ENCODE data around the gene ANO2.

ANO2 gene

GRCh38 chr12:5948696-5949095 lies 3.6 kb upstream of the ANO2 start:
- no peaks in the 10 kb centered on the region for H3K36me3 Mint-ChIP-seq (ENCODE audit: low read depth)
- no peak overlapping the region for H3K4me3 Mint-ChIP-seq
- H3K27ac Mint-ChIP-seq = no peak overlapping the region
- no peaks in the 10 kb centered on the region for H3K9me3 Mint-ChIP-seq
- intact Hi-C loops (cut with micrococcal nuclease) = no loop called here
- peaks cover 6% of the 10 kb centered on the region for H3K4me1 Mint-ChIP-seq (ENCODE audit: low read depth)
- H3K27me3 Mint-ChIP-seq = peaks cover 45% of the 10 kb centered on the region

- Mint-ChIP-seq H3K27ac (no peak overlapping the region), H3K9me3 (no peaks in the 10 kb centered on the region), H3K4me3 (no peak overlapping the region), H3K36me3 (ENCODE audit: low read depth) (no peaks in the 10 kb centered on the region), H3K27me3 (peaks cover 53% of the 10 kb centered on the region), H3K4me1 (ENCODE audit: low read depth) (peaks cover 6% of the 10 kb centered on the region)
- intact Hi-C loops (cut with micrococcal nuclease) = no loop called here
Measured at GRCh38 chr12:5947006-5947405, 1.9 kb upstream of the ANO2 start.

GRCh38 chr12:5946388-5946787 lies 1.3 kb upstream of the ANO2 start:
- H3K27ac Mint-ChIP-seq = no peak overlapping the region
- intact Hi-C loops (cut with micrococcal nuclease) = no loop called here

GRCh38 chr12:5944688-5945070 lies 380 bp downstream of the ANO2 start:
- intact Hi-C loops (cut with micrococcal nuclease) = no loop called here
- H3K27ac Mint-ChIP-seq = no peak overlapping the region

More at GRCh38 chr12:5946388-5946787, 1.3 kb upstream of the ANO2 start:
- H3K4me1 Mint-ChIP-seq (ENCODE audit: low read depth) = peaks cover 6% of the 10 kb centered on the region
- H3K36me3 Mint-ChIP-seq (ENCODE audit: low read depth) = no peaks in the 10 kb centered on the region
- peaks cover 54% of the 10 kb centered on the region for H3K27me3 Mint-ChIP-seq
- H3K9me3 Mint-ChIP-seq = no peaks in the 10 kb centered on the region
- H3K4me3 Mint-ChIP-seq = no peak overlapping the region

GRCh38 chr12:5944053-5944452 lies 1.0 kb downstream of the ANO2 start:
- intact Hi-C loops (cut with micrococcal nuclease) = no loop called here

More at GRCh38 chr12:5944688-5945070, 380 bp downstream of the ANO2 start:
- H3K27me3 Mint-ChIP-seq = peaks cover 58% of the 10 kb centered on the region
- no peaks in the 10 kb centered on the region for H3K36me3 Mint-ChIP-seq (ENCODE audit: low read depth)
- H3K4me3 Mint-ChIP-seq = no peak overlapping the region
- no peaks in the 10 kb centered on the region for H3K9me3 Mint-ChIP-seq
- H3K4me1 Mint-ChIP-seq (ENCODE audit: low read depth) = peaks cover 6% of the 10 kb centered on the region

GRCh38 chr12:5941907-5942306 lies 3.2 kb downstream of the ANO2 start:
- H3K27ac Mint-ChIP-seq = no peak overlapping the region
- intact Hi-C loops (cut with micrococcal nuclease) = no loop called here
- peaks cover 51% of the 10 kb centered on the region for H3K27me3 Mint-ChIP-seq

More at GRCh38 chr12:5944053-5944452, 1.0 kb downstream of the ANO2 start:
- Mint-ChIP-seq H3K9me3 (no peaks in the 10 kb centered on the region), H3K27me3 (peaks cover 58% of the 10 kb centered on the region), H3K27ac (no peak overlapping the region), H3K36me3 (ENCODE audit: low read depth) (no peaks in the 10 kb centered on the region), H3K4me1 (ENCODE audit: low read depth) (peaks cover 6% of the 10 kb centered on the region), H3K4me3 (no peak overlapping the region)

GRCh38 chr12:5927732-5928516 lies 17.1 kb downstream of the ANO2 start:
- H3K27ac Mint-ChIP-seq = no peak overlapping the region
- H3K4me1 Mint-ChIP-seq (ENCODE audit: low read depth) = no peaks in the 10 kb centered on the region
- peaks cover 7% of the 10 kb centered on the region for H3K27me3 Mint-ChIP-seq
- H3K36me3 Mint-ChIP-seq (ENCODE audit: low read depth) = no peaks in the 10 kb centered on the region
- no peak overlapping the region for H3K4me3 Mint-ChIP-seq
- intact Hi-C loops (cut with micrococcal nuclease) = no loop called here
- no peaks in the 10 kb centered on the region for H3K9me3 Mint-ChIP-seq

More at GRCh38 chr12:5941907-5942306, 3.2 kb downstream of the ANO2 start:
- H3K36me3 Mint-ChIP-seq (ENCODE audit: low read depth) = no peaks in the 10 kb centered on the region
- H3K4me1 Mint-ChIP-seq (ENCODE audit: low read depth) = peaks cover 6% of the 10 kb centered on the region
- H3K4me3 Mint-ChIP-seq = no peak overlapping the region
- H3K9me3 Mint-ChIP-seq = no peaks in the 10 kb centered on the region

GRCh38 chr12:5925646-5926045 lies 19.4 kb downstream of the ANO2 start:
- Mint-ChIP-seq H3K4me3 (no peak overlapping the region), H3K27me3 (peaks cover 7% of the 10 kb centered on the region)

GRCh38 chr12:5924342-5924741 lies 20.7 kb downstream of the ANO2 start:
- H3K27me3 Mint-ChIP-seq = peaks cover 7% of the 10 kb centered on the region
- H3K4me3 Mint-ChIP-seq = no peak overlapping the region
- intact Hi-C loops (cut with micrococcal nuclease) = no loop called here
- H3K9me3 Mint-ChIP-seq = no peaks in the 10 kb centered on the region
- no peaks in the 10 kb centered on the region for H3K36me3 Mint-ChIP-seq (ENCODE audit: low read depth)
- no peaks in the 10 kb centered on the region for H3K4me1 Mint-ChIP-seq (ENCODE audit: low read depth)
- H3K27ac Mint-ChIP-seq = no peak overlapping the region

More at GRCh38 chr12:5925646-5926045, 19.4 kb downstream of the ANO2 start:
- intact Hi-C loops (cut with micrococcal nuclease) = no loop called here
- H3K9me3 Mint-ChIP-seq = no peaks in the 10 kb centered on the region
- no peak overlapping the region for H3K27ac Mint-ChIP-seq
- no peaks in the 10 kb centered on the region for H3K36me3 Mint-ChIP-seq (ENCODE audit: low read depth)
- H3K4me1 Mint-ChIP-seq (ENCODE audit: low read depth) = no peaks in the 10 kb centered on the region

- Mint-ChIP-seq H3K27me3 (peaks cover 5% of the 10 kb centered on the region), H3K9me3 (no peaks in the 10 kb centered on the region), H3K4me1 (ENCODE audit: low read depth) (no peaks in the 10 kb centered on the region), H3K27ac (no peak overlapping the region), H3K36me3 (ENCODE audit: low read depth) (no peaks in the 10 kb centered on the region), H3K4me3 (no peak overlapping the region)
- intact Hi-C loops (cut with micrococcal nuclease) = no loop called here
Measured at GRCh38 chr12:5923751-5924150, 21.3 kb downstream of the ANO2 start.

GRCh38 chr12:5923043-5923605 lies 21.9 kb downstream of the ANO2 start:
- H3K4me1 Mint-ChIP-seq (ENCODE audit: low read depth) = no peaks in the 10 kb centered on the region
- intact Hi-C loops (cut with micrococcal nuclease) = no loop called here
- no peak overlapping the region for H3K4me3 Mint-ChIP-seq
- peaks cover 5% of the 10 kb centered on the region for H3K27me3 Mint-ChIP-seq
- no peaks in the 10 kb centered on the region for H3K36me3 Mint-ChIP-seq (ENCODE audit: low read depth)
- H3K27ac Mint-ChIP-seq = no peak overlapping the region
- H3K9me3 Mint-ChIP-seq = no peaks in the 10 kb centered on the region

GRCh38 chr12:5921966-5922899 lies 22.8 kb downstream of the ANO2 start:
- H3K4me3 Mint-ChIP-seq = no peak overlapping the region
- intact Hi-C loops (cut with micrococcal nuclease) = no loop called here
- no peak overlapping the region for H3K27ac Mint-ChIP-seq
- no peaks in the 10 kb centered on the region for H3K36me3 Mint-ChIP-seq (ENCODE audit: low read depth)
- H3K4me1 Mint-ChIP-seq (ENCODE audit: low read depth) = no peaks in the 10 kb centered on the region
- peaks cover 4% of the 10 kb centered on the region for H3K27me3 Mint-ChIP-seq
- H3K9me3 Mint-ChIP-seq = no peaks in the 10 kb centered on the region

- Mint-ChIP-seq H3K4me3 (no peak overlapping the region), H3K27me3 (peaks cover 2% of the 10 kb centered on the region), H3K36me3 (ENCODE audit: low read depth) (no peaks in the 10 kb centered on the region), H3K4me1 (ENCODE audit: low read depth) (no peaks in the 10 kb centered on the region), H3K27ac (no peak overlapping the region), H3K9me3 (no peaks in the 10 kb centered on the region)
- intact Hi-C loops (cut with micrococcal nuclease) = no loop called here
Measured at GRCh38 chr12:5921027-5921909, 23.8 kb downstream of the ANO2 start.
